ENCODE measurements around the gene EPSTI1.
"Not testable (repeated sequence)": the region's sequence is repeated elsewhere in the genome, so short reads cannot be mapped to it uniquely, and the experiment has no call there.

The EPSTI1 gene, protein sequence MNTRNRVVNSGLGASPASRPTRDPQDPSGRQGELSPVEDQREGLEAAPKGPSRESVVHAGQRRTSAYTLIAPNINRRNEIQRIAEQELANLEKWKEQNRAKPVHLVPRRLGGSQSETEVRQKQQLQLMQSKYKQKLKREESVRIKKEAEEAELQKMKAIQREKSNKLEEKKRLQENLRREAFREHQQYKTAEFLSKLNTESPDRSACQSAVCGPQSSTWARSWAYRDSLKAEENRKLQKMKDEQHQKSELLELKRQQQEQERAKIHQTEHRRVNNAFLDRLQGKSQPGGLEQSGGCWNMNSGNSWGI

DNA sequence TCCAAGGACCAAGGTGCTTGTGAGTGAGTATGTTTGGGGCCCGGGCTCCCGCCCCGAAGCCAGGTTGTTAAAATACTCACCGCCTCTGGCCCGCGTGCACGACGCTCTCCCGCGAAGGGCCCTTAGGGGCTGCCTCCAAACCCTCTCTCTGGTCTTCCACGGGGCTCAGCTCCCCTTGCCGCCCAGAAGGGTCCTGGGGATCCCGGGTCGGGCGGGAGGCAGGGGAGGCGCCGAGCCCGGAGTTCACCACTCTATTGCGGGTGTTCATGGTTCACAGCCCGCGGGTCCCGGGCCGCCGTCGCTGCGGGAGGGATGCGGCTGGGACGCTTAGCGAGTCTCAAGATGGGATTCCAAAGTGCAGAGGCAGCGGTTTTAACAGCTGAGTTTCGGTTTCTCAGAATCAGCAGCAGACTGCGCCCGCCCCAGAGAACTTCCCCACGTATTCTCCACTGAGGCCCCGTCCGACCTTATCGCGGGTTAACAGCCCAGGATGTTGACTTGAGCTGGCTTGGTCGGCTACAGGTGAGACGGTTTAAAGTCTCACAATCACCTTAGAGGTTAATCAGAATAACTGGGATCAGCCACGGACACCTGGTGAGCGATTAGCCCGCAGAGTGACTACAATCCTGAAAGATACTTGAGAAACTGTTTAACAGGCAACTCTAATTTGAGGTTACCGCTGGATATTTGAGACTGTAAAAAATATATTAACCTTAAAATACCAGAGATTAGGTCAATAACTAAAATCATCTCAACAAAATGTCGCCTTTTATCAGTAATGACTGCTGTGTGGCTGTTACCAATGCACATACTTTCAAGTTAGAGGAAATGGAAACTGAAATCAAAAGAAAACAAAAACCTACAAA lies at the start of gene EPSTI1:
Gene EPSTI1 (minus strand): TSS at position 344 of the 866 bp plus-strand sequence. CDS start 76 bp downstream, at position 268.
- no peak for FAIRE-seq

DNA sequence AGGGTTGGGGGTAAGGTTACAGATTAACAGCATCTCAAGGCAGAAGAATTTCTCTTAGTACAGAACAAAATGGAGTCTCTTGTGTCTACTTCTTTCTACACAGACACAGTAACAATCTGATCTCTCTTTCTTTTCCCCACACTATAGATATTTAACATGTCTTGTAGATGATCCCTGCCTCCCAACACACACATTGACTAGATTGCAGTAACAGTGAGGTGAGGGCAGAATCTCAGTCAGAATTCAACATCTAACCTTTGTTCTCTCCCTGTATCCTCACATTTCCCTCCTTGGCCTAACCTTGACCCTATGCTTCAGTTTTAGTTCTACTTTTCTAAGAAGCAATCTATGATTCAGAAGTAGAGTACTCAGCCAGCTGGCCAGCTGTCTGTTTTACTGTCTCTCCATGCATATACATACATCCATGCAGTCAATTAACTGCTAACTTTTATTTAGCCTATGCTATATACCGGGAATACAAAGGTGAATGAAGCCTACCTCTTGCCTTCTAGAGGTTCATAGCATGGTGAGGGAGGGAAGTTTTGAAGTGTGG lies 49.4 kb upstream of the EPSTI1 start:
- no peak for FAIRE-seq

DNA sequence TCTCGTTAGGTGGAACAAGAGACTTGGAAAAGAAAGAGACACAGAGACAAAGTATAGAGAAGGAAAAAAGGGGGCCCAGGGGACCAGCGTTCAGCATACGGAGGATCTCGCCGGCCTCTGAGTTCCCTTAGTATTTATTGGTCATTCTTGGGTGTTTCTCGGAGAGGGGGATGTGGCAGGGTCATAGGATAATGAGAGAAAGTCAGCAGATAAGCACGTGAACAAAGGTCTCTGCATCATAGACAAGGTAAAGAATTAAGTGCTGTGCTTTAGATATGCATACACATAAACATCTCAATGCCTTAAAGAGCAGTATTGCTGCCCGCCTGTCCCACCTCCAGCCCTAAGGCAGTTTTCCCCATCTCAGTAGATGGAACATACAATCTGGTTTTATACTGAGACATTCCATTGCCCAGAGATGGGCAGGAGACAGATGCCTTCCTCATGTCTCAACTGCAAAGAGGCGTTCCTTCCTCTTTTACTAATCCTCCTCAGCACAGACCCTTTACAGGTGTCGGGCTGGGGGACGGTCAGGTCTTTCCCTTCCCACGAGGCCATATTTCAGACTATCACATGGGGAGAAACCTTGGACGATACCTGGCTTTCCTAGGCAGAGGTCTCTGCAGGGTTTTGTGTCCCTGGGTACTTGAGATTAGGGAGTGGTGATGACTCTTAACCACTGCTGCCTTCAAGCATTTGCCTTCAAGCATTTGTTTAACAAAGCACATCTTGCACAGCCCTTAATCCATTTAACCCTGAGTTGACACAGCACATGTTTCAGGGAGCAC lies 48.7 kb upstream of the EPSTI1 start:
- FAIRE-seq: not testable (repeated sequence)

DNA sequence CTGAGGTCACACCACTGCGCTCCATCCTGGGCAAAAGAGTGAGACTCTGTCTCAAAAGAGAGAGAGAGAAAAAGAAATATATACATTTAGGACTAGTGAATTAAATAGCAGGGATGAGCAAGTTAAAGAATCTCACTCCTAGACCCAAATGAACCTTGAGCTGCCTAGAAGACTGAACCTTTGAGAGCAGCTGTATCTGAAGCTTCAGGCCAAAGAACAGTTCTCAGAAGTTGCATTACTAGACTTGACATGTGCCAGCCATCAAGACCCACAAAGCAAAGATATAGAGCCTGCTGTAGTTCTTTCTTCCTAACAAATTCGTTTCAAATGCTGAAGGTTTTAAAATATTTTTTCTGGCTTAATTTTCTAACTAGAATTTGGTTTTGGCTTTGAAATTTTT lies 47.9 kb upstream of the EPSTI1 start:
- FAIRE-seq: no peak

DNA sequence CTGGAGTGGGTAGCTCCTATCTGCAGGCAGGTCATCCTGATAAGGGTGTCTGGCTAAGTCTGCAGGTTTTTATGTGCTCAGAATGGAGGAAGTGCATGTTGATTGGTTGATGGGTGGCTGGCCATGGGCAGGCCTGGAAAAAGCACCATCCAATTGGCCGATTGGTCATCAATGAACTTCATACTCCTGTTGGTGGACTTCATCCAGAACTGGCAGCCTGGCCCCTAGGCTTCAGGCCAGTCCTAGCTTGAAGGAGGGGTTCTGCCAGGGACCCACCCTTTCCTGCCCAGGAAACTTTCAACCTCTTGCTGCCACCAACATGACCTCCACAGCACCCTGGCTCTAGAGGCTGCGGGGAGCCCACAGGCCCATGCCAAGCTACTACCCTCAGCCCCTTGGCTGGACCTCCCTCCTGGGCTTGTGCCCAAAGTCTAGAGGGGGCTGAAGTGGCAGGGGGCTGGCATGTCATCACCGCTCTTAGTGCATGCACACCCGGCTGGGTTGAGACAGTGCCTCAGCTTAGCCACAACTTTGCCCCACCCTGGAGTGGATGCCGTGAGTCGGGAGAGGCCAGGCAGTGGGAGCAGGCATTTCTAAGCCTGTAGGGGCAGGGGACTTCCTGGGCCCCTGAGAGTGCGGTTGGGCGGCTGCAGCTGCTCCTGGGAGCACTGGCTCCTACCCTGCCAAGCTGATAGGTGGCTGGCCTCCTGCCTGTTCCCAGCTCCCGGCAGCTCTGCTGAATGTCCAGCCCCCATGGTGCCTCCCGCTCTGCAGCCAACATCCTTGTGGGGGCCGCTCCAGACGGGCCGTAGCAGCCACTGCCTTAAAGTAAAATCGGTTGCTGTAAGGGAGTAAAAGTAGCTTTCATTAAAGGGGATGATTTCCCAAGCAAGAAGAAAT lies 44.6 kb upstream of the EPSTI1 start:
- FAIRE-seq: no peak

DNA sequence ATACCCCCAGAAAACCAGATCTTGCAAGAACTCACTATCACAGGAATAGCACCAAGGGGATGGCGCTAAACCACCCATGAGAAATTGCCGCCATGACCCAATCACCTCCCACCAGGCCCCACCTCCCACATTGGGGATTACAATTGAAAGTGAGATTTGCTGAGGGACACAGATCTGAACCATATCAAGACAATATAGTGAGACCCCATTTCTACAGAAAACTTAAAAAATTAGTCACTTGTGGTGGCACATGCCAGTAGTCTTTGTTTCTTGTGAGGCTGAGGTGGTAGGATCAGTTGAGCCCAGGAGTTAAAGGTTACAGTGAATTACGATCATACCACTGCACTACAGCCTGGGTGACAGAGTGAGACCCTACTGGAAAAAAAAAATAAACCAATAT lies 41.0 kb upstream of the EPSTI1 start:
- FAIRE-seq: no peak

DNA sequence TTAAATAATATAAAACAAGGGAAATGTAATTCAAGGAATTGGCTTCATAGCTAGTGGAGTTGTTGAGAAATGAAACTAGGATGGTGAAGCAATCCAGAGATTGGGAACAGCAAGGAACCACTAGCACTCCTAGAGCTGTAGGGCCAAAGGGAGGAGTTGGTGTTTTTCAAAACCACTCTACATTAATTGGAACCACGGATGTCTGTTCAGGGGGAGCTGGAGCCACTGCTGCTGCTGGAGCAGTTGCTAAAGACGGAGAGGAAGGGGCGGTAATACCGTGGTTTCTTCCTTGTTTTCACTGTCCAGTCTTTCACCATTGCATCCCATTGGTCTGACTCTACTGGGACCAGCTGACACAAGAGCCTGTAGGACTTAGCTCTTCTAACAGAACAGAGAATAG lies 39.8 kb upstream of the EPSTI1 start:
- FAIRE-seq: no peak

DNA sequence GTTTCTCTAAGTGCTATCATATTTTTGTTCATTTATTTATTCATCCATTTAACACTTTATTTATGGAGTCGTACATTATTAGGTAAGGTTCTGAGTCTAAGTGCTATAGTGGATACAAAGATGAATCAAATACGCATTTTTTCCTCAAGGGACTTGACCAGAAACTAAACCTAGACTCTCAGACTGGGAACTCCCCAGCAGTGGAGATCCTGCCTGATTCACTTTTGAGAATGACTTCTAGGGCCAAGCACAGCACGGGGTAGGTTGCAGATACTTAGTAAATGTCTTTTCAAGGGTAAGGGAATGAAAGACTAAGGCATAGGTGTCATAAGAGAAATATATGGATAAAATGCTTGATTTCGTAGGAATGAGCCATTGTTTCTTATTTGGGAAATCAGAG lies 38.5 kb upstream of the EPSTI1 start:
- FAIRE-seq: no peak

DNA sequence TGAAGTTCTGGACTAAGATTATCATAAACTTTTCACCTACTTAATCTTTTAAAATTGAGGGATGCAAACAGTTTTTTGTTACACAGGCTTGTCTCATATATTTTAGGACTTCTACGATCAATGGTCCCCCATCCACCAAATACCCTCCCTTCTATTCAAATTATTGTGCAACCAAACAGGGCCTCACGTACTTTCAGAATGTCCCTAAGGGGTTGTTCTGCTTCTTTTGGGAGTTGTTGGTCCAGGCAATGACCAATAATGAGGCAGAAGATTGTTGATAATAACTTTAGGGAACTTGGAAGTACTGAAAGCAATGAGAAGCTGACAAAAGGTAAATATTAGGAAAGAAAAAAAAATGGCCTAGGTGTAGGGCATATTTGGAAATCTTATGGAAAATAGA lies 34.2 kb upstream of the EPSTI1 start:
- no peak for FAIRE-seq

DNA sequence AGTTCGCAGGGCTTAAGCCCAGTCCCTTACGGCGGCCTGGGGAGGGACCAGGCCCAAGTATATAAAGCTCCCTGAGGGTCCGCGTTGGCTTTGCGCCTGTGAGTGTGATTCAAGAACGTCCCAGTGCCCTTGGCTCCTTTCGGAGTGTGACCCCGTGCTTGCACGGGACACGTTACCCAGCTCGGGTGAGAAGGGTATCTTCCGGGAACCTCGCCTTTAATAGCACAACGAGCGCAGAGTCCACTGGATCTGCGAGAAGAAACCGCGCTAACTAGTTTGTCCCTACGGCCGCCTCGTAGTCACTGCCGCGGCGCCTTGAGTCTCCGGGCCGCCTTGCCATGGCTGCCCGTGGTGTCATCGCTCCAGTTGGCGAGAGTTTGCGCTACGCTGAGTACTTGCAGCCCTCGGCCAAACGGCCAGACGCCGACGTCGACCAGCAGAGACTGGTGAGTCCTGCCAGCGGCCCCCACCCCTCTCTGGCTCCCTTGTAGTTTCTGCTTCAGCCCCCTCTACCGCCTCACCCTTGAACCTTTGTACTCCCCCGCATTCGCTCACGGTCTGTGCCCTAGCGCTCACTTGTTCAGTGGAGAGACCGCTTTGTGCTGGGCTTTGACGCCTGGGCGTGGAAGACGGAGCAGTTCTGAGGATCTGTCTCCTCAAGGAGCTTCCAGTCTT lies 31.4 kb upstream of the EPSTI1 start, which contains the start of gene DNAJC15:
Gene DNAJC15 (plus strand): TSS at position 298 of the 675 bp plus-strand sequence. CDS start 41 bp downstream, at position 339.
- FAIRE-seq: no peak

DNA sequence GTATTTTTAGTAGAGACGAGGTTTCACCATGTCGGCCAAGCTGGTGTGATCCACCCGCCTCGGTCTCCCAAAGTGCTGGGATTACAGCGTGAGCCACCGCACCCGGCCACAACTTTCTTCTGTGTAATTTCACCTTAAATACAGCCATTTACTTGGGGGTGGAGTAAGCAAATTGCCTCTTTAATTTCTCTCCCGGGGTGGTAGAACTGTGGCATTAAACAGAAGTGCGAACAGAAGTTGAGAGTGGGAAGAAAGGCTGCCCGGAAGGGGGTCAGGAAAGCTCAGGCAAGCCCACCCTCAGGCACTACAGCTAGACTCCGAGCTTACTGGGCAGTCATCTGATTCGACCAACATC lies 30.9 kb upstream of the EPSTI1 start:
- no peak for FAIRE-seq

DNA sequence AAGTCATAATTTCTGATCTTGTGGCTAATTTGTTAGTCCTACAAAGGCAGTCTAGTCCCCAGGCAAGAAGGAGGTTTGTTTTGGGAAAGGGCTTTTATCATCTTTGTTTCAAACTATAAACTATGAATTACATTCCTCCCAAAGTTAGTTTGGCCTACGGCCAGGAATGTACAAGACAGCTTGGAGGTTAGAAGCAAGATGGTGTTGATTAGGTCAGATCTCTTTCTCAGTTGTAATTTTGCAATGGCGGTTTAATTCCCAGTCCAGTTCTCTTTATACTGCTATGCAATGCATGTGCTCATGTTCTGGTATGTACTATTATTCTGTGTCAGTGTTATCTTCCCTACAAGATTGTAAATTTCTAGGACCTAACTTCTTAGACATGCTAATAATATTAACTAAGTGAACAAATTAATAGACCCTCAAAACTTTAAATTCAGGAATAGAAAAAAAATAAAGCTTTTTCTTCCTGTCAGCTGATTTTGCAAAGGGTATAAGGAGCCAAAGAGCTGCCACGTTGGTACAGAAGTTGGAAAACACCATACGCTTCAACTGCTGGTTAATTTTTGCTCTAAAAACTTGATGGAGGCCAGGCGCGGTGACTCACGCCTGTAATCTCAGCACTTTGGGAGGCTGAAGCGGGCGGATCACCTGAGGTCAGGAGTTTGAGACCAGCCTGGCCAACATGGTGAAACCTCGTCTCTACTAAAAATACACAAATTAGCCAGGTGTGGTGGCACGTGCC lies 30.1 kb upstream of the EPSTI1 start:
- FAIRE-seq: no peak

DNA sequence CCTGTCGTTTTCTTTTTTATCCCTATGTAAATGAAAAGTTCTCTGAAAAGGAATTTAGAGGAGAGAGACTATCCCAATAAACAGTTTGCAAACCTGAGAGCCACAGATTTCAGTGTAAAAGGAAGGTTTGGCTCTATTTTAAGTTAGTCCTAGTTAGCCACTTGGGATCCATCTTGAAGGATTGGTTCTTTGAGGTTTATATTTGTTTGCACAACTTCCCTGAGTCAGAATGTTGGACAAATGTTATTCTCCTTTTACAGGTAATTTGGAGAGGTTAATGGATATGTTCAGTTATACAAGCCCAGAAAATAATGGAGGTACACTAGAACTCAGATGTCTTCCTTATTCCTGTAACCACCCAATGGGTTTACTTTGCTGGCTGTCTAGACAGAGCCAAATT lies 28.8 kb upstream of the EPSTI1 start:
- no peak for FAIRE-seq

DNA sequence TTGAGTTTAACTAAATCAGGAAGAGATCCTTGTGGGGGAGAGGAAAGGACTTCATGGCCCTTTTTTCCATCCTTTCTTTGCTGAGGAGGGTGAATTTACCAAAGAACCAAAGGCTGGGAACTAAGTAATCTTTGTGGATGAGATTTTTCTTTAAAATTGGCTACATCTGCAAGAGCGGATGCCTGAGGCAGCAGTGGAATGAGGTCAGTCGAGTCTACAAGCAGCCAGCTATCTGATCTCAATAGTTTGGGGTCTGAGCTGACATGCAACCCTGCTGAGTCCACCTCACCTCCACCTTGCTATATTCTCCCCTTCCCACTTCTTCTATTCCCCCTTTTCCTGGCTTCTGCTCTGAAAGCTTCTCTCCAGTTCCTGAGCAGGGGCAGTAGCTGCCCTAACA lies 27.8 kb upstream of the EPSTI1 start:
- FAIRE-seq: no peak

DNA sequence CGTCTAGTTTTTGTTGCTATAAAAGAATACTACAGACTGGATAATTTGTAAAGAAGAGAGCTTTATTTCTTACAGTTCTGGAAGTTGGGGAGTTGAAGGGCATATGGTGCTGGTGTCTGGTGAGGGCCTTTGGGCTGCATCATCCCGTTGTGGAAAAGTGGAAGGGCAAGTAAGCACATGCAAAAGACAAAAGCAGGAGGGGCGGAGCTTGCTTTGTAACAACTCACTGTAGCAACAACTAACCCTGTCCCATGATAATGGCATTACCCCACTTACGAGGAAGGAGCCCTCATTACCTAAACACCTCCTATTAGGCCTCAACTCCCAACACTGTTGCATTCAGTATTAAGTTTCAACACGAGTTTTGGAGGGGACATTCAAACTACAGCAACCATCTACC lies 24.2 kb upstream of the EPSTI1 start:
- FAIRE-seq: no peak

DNA sequence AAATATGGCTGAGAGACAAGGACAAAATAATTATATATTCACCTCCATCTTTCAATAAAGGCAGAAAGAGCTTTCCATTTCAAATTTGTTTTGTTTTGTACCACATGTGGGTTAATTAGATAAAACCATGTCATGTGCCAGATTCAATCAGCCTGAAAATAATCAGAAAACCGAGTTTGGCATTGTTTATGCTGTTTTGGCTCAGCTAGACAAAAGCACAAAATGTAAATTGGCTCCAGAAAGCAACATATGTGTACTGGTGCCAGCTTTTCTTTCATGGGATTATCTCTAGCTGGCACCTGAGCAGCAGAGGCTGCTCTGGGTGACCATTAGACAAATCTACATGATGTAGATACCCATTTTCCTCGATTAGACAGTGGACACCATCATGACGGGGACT lies 22.1 kb upstream of the EPSTI1 start:
- FAIRE-seq: no peak

DNA sequence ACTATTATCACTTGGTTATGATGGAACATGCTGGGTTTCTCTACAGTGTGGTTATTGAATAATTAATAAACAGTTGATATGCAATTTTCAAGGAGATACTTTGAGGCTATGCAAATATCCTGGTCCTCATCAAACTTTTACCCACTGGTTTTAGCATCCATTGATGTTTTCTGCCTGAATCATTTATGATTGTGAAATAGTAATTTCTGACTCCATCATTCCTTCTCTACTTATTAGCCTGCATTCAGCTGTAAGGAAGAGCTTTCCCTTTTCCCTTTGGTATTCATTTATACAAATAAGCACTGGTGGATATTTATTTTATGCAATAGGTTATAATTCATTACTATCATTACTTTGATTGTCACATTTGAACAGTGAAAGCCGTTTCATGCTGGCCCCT lies 17.5 kb upstream of the EPSTI1 start:
- no peak for FAIRE-seq

DNA sequence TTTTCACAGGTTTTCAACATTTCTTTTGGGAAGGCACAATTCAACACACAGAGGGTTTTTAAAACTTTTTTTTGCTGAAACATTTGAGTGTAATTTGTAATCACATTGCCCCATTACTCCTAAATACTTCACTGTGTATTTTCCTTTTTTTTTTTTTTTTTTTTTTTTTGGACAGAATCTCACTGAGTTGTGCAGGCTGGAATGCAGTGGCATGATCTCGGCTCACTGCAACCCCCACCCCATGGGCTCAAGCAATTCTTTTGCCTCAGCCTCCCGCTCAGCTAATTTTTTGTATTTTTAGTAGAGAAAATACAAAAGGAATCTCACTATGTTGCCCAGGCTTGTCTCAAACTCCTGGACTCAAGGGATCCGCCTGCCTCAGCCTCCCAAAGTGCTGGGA lies 16.6 kb upstream of the EPSTI1 start:
- FAIRE-seq: no peak

DNA sequence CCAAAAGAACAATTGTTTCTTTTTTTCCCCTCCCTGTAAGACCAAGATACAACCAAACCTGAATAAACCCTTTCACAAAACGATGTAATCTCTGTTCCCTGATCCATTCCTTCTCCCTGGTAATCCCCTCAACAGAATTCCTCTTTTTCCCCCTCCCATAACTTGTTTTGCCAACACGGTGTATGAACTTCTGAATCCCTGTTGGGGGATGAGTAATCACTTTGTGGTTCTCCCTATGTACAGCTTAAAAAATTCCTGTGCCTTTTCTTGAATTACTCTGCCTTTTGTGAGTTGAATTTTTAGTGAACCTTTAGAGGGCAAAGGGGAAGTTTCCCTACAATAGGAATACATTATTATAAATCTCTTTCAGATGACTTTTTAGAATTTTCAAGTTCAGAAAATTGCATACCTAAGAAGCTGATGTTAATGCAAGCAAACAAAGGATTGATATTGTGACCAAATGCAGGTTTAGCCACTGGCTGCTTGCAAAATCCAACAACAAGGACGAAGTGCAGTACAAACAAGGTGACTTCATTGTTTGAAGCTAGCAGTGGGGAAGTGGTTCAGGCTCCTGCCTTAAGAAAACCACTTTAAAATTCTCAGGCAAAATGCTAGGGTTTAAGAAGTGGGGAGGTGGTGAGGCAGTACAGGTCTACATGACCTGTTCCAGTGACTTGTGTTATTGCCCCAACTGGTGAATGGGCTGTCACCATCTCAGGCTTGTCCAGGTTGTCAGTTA lies 15.0 kb upstream of the EPSTI1 start:
- no peak for FAIRE-seq
